Endothelial cell of umbilical vein (primary cell): ENCODE data around the gene MPHOSPH8. TPM values are rescaled to one million over a fixed set of nuclear protein-coding genes. Genes with fewer than 3 reads are reported as not detected.

Experiments
- BruUV-seq: library from RNA; stranded (reverse); fragments of 400-500 nt; replicated peaks from 2 replicates; lab custom pipeline; 2021; lab: Mats Ljungman, UMichigan
- CTCF ChIA-PET: fragments of 300-600, 350-600 bp; sonication (Branson Sonifier 250); formaldehyde crosslinking; loops from one replicate; lab custom pipeline; 2021; ENCODE audit warnings: antibody characterized with exemption, inconsistent platforms; lab: Charles Lee
- POLR2A ChIA-PET: fragments of 300-600, 350-600 bp; sonication (Branson Sonifier 250); formaldehyde crosslinking; loops from one replicate; lab custom pipeline; 2021; ENCODE audit warnings: antibody characterized with exemption, inconsistent platforms; lab: Charles Lee
- DNase-seq: peaks from one replicate; pipeline ENCODE4 v3.0.0-alpha.2; 2011; ENCODE audit warnings: low read depth, low spot score
- FAIRE-seq: peaks from 2 replicates; lab custom pipeline; 2011; peaks lifted over from hg19 to GRCh38; lab: Jason Lieb, UNC
- H2AFZ ChIP-seq: 2 replicates; pipeline ENCODE4 v1.6.0; 2012; ENCODE audit warnings: low read depth, low read length, control low read depth, inconsistent platforms
- H3K27ac ChIP-seq: 2 replicates; pipeline ENCODE4 v1.5.1; 2011; ENCODE audit warnings: low read depth, mild to moderate bottlenecking, control low read depth, low read length, moderate library complexity; ENCODE audit not compliant: insufficient read depth
- H3K27me3 ChIP-seq, 2 experiments: 2 replicates each; pipeline versions ENCODE4 v1.6.0 to v1.6.1; 2011; ENCODE audit warnings: low read length in 2 of 2, mixed read lengths in 1 of 2; ENCODE audit not compliant: control insufficient read depth in 2 of 2, insufficient read depth in 2 of 2
- H3K36me3 ChIP-seq, 2 experiments: 2 replicates in 1 of 2; 3 replicates in 1 of 2; pipeline ENCODE4 v1.5.1; 2011; ENCODE audit warnings: low read length in 2 of 2, mild to moderate bottlenecking in 1 of 2, moderate library complexity in 1 of 2; ENCODE audit not compliant: control insufficient read depth in 2 of 2, insufficient read depth in 2 of 2; ENCODE audit errors: extremely low read depth in 1 of 2
- H3K4me1 ChIP-seq: 3 replicates; pipeline ENCODE4 v1.5.1; 2011; ENCODE audit warnings: mild to moderate bottlenecking, low read length; ENCODE audit not compliant: control insufficient read depth, insufficient read depth; ENCODE audit errors: extremely low read depth
- H3K4me2 ChIP-seq: 2 replicates; pipeline ENCODE4 v1.6.1; 2011; ENCODE audit warnings: low read length, control low read depth, mixed read lengths; ENCODE audit not compliant: insufficient read depth
- H3K4me3 ChIP-seq, 3 experiments: fragments of 200-600 bp in 1 of 3; sonication (generic), shearing (Covaris generic) in 1 of 3; replicated peaks in 1 of 3; 2 replicates each; pipeline ENCODE4 v1.5.1; 2011 to 2016; ENCODE audit warnings: control low read depth in 3 of 3, low read length in 3 of 3, mild to moderate bottlenecking in 2 of 3, inconsistent platforms in 1 of 3, low read depth in 1 of 3, moderate library complexity in 1 of 3; ENCODE audit not compliant: insufficient read depth in 1 of 3
- H3K79me2 ChIP-seq: 2 replicates; pipeline ENCODE4 v1.6.0; 2012; ENCODE audit warnings: low read length, inconsistent platforms; ENCODE audit not compliant: control insufficient read depth, insufficient read depth
- H3K9ac ChIP-seq: replicated peaks from 2 replicates; pipeline ENCODE3; 2011; ENCODE audit warnings: low read length, control low read depth; ENCODE audit not compliant: insufficient read depth; ENCODE audit errors: extremely low read depth
- H3K9me1 ChIP-seq: replicated peaks from 3 replicates; pipeline ENCODE4 v1.6.0; 2011; ENCODE audit warnings: mild to moderate bottlenecking, low read length; ENCODE audit not compliant: control insufficient read depth, insufficient read depth; ENCODE audit errors: extremely low read depth
- H3K9me3 ChIP-seq: replicated peaks from 2 replicates; pipeline ENCODE4 v1.5.1; 2012; ENCODE audit warnings: low read length, inconsistent platforms; ENCODE audit not compliant: control insufficient read depth, insufficient read depth
- H4K20me1 ChIP-seq: replicated peaks from 2 replicates; pipeline ENCODE3; 2011; ENCODE audit warnings: mild to moderate bottlenecking, low read length; ENCODE audit not compliant: control insufficient read depth, insufficient read depth; ENCODE audit errors: extremely low read depth
- EZH2 ChIP-seq: IDR thresholded peaks from 2 replicates; pipeline ENCODE4 v1.6.1; 2012; ENCODE audit warnings: borderline replicate concordance, low read depth, mild to moderate bottlenecking, moderate library complexity, low read length, inconsistent platforms; ENCODE audit not compliant: severe bottlenecking
- FOS ChIP-seq: IDR thresholded peaks from 2 replicates; pipeline ENCODE4 v1.6.1; 2011; ENCODE audit warnings: mild to moderate bottlenecking, low read length, moderate library complexity, borderline replicate concordance; ENCODE audit not compliant: insufficient read depth
- GATA2 ChIP-seq: IDR thresholded peaks from 2 replicates; pipeline ENCODE4 v1.7.0; 2011; ENCODE audit warnings: low read depth, mild to moderate bottlenecking, moderate library complexity, mixed read lengths, low read length; ENCODE audit not compliant: insufficient read length, insufficient read depth
- JUN ChIP-seq: IDR thresholded peaks from 2 replicates; pipeline ENCODE4 v1.6.1; 2011; ENCODE audit warnings: borderline replicate concordance, low read depth; ENCODE audit not compliant: insufficient read length, insufficient read depth
- MAX ChIP-seq: IDR thresholded peaks from 2 replicates; pipeline ENCODE4 v1.6.1; 2011; ENCODE audit not compliant: insufficient read depth, insufficient read length
- MYC ChIP-seq: IDR thresholded peaks from one replicate; pipeline ENCODE4 v1.6.1; 2011; ENCODE audit warnings: mild to moderate bottlenecking, low read depth, low read length
- POLR2A ChIP-seq: IDR thresholded peaks from 2 replicates; pipeline ENCODE4 v1.6.1; 2012; ENCODE audit warnings: low read depth, mild to moderate bottlenecking, control low read depth, low read length
- POLR2AphosphoS5 ChIP-seq: IDR thresholded peaks from 2 replicates; pipeline ENCODE4 v1.6.1; 2012; ENCODE audit warnings: low read depth, mild to moderate bottlenecking, control low read depth, low read length, moderate library complexity; ENCODE audit not compliant: insufficient read depth
- dilution Hi-C: fragments of 300-500 bp; cut with MboI; formaldehyde crosslinking; loops from one replicate; pipeline ENCODE4 v1.15.0; 2019; ENCODE audit warnings: low sequenced_read_pairs; ENCODE audit not compliant: extremely low pct_ligation_motif_present
- intact Hi-C: fragments of 100-400 bp; cut with micrococcal nuclease; formaldehyde crosslinking; loops from one replicate; pipeline ENCODE4 v1.10.0; 2022
- polyA plus RNA-seq, 4 experiments: library from polyadenylated mRNA; depleted of rRNA in 3 of 4; stranded (reverse) in 3 of 4; unstranded in 1 of 4; fragments of >200 nt; gene quantifications; 2 replicates each; pipeline versions ENCODE4 v1.2.1 to v1.2.3, GENCODE V29; 2011 to 2012; ENCODE audit warnings: missing spikeins in 1 of 4
- total RNA-seq: library from RNA; stranded (reverse); gene quantifications from 2 replicates; pipeline ENCODE4 v1.2.3, GENCODE V29; 2021
- TF ChIP-seq, protein P1 (sequence below), 2 donors: IDR thresholded peaks; 1 replicate in 1 of 2; 2 replicates in 1 of 2; pipeline ENCODE4 v1.5.1; 2011; ENCODE audit warnings: low read length in 2 of 2, mild to moderate bottlenecking in 2 of 2, moderate library complexity in 2 of 2, control low read depth in 1 of 2, inconsistent platforms in 1 of 2, low read depth in 1 of 2; ENCODE audit not compliant: insufficient read depth in 1 of 2; ENCODE audit errors: extremely low read depth in 1 of 2

MPHOSPH8 gene
- total and polyA plus RNA-seq, 2 donors (not counting 3 experiments of a cell fraction or from before 2014, with no cell fraction given) = 16.2 to 31.5 TPM

- dilution Hi-C loops (no loop called here), intact Hi-C loops (no loop called here)
- Histone ChIP-seq H3K9me3 (no peaks in the 10 kb centered on the region), H2AFZ (no peak overlapping the region), H3K4me1 (no peaks in the 10 kb centered on the region), H3K4me2 (no peak overlapping the region), H4K20me1 (no peaks in the 10 kb centered on the region), H3K36me3 (peaks cover 5 to 17% of the 10 kb centered on the region in 2 experiments), H3K9ac (no peak overlapping the region), H3K27ac (no peak overlapping the region), H3K4me3 (no peak overlapping the region), H3K27me3 (no peaks in the 10 kb centered on the region), H3K79me2 (no peaks in the 10 kb centered on the region), H3K9me1 (no peaks in the 10 kb centered on the region)
- CTCF ChIA-PET = interaction anchor here (1.7 kb wide), 1 partner anchor 13 kb away, joined by 4 read pairs; no protein-coding TSS in a partner anchor
- POLR2A ChIA-PET = no interaction called here
- no peak for TF ChIP-seq MAX
- TF ChIP-seq MYC = no peak
- FAIRE-seq (no peak), DNase-seq (no peak)
- BruUV-seq = no TSS peak
Observed at GRCh38 chr13:19664481-19665230, 31.2 kb downstream of the MPHOSPH8 start.

GRCh38 chr13:19665427-19665859 is 32.0 kb downstream of the MPHOSPH8 start:
- POLR2A ChIA-PET = no interaction called here
- Histone ChIP-seq H3K79me2 (no peaks in the 10 kb centered on the region), H2AFZ (no peak overlapping the region), H3K27me3 (no peaks in the 10 kb centered on the region), H3K9ac (no peak overlapping the region), H3K4me1 (no peaks in the 10 kb centered on the region), H3K27ac (no peak overlapping the region), H3K4me3 (no peak overlapping the region), H3K4me2 (no peak overlapping the region), H3K9me3 (no peaks in the 10 kb centered on the region), H3K9me1 (no peaks in the 10 kb centered on the region), H3K36me3 (peaks cover 5 to 17% of the 10 kb centered on the region in 2 experiments), H4K20me1 (no peaks in the 10 kb centered on the region)
- intact Hi-C loops = no loop called here
- DNase-seq = no peak
- FAIRE-seq = no peak
- CTCF ChIA-PET = interaction anchor here (1.7 kb wide), 1 partner anchor 12 kb away, joined by 4 read pairs; no protein-coding TSS in a partner anchor
- dilution Hi-C loops = no loop called here
- no TSS peak for BruUV-seq
- TF ChIP-seq, protein P1, sequence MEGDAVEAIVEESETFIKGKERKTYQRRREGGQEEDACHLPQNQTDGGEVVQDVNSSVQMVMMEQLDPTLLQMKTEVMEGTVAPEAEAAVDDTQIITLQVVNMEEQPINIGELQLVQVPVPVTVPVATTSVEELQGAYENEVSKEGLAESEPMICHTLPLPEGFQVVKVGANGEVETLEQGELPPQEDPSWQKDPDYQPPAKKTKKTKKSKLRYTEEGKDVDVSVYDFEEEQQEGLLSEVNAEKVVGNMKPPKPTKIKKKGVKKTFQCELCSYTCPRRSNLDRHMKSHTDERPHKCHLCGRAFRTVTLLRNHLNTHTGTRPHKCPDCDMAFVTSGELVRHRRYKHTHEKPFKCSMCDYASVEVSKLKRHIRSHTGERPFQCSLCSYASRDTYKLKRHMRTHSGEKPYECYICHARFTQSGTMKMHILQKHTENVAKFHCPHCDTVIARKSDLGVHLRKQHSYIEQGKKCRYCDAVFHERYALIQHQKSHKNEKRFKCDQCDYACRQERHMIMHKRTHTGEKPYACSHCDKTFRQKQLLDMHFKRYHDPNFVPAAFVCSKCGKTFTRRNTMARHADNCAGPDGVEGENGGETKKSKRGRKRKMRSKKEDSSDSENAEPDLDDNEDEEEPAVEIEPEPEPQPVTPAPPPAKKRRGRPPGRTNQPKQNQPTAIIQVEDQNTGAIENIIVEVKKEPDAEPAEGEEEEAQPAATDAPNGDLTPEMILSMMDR (IDR thresholded peaks at IDR 0.05; ENCODE audit: extremely low read depth in 1 of 2, insufficient read depth in 1 of 2, low read depth in 1 of 2, low read length in 2 of 2) = no peak
- TF ChIP-seq FOS = no peak
- TF ChIP-seq JUN = no peak
- TF ChIP-seq MAX = no peak
- no peak for TF ChIP-seq EZH2
- no peak for TF ChIP-seq POLR2A
- TF ChIP-seq GATA2 = no peak
- no peak for TF ChIP-seq MYC
- no peak for TF ChIP-seq POLR2AphosphoS5
